Measurements from ENCODE around the gene GALC.

DNA sequence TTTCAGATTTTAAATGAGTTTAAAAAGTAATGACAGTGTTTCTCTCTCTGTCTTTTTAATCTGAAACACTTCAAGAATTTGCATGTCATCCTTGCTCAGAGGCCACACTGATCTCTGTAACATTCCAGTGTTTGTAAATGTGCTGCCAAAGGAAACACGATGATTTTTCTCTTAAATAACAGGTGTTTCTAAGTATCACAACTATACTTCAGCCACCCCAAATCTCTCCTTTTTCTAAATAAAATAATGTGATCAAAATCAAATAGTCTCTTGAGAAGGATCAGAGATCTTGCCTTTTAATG is 3.3 kb upstream of the GALC start:
- TF ChIP-seq EP300 (IDR thresholded peaks at IDR 0.05), result no peak
- TF ChIP-seq, protein P1, sequence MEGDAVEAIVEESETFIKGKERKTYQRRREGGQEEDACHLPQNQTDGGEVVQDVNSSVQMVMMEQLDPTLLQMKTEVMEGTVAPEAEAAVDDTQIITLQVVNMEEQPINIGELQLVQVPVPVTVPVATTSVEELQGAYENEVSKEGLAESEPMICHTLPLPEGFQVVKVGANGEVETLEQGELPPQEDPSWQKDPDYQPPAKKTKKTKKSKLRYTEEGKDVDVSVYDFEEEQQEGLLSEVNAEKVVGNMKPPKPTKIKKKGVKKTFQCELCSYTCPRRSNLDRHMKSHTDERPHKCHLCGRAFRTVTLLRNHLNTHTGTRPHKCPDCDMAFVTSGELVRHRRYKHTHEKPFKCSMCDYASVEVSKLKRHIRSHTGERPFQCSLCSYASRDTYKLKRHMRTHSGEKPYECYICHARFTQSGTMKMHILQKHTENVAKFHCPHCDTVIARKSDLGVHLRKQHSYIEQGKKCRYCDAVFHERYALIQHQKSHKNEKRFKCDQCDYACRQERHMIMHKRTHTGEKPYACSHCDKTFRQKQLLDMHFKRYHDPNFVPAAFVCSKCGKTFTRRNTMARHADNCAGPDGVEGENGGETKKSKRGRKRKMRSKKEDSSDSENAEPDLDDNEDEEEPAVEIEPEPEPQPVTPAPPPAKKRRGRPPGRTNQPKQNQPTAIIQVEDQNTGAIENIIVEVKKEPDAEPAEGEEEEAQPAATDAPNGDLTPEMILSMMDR (IDR thresholded peaks at IDR 0.05), result no peak
